Measurements from ENCODE around the gene PARP9.

The PARP9 gene

GRCh38 chr3:122562923-122563716, 980 bp downstream of the PARP9 start:
- no peaks in the 10 kb centered on the region for H3K27me3 ChIP-seq (ENCODE audit: low read length)
- no peak overlapping the region for H3K4me2 ChIP-seq (ENCODE audit: low read depth, low read length, poor library complexity, severe bottlenecking)
- no peak overlapping the region for H3K4me3 ChIP-seq (ENCODE audit: insufficient read depth, low read length, poor library complexity, severe bottlenecking)
- no peak overlapping the region for H2AFZ ChIP-seq (ENCODE audit: low read depth, low read length, severe bottlenecking)
- no peaks in the 10 kb centered on the region for H3K79me2 ChIP-seq (ENCODE audit: insufficient read depth, low read length)
- H3K27ac ChIP-seq (ENCODE audit: low read depth, low read length): no peak overlapping the region
- H3K9me2 ChIP-seq (replicated peaks; ENCODE audit: insufficient read depth, low read length): no peaks in the 10 kb centered on the region
- H3K36me3 ChIP-seq (ENCODE audit: low read length): no peaks in the 10 kb centered on the region
- no peaks in the 10 kb centered on the region for H3F3A ChIP-seq (ENCODE audit: insufficient read depth)
- H3K9ac ChIP-seq (ENCODE audit: low read length): no peak overlapping the region
- TF ChIP-seq EZH2phosphoT487 (conservative IDR thresholded peaks at IDR 0.05; ENCODE audit: low read length) (no peak), CTCF (IDR thresholded peaks at IDR 0.05; ENCODE audit: insufficient read depth, low read length, poor library complexity, severe bottlenecking) (no peak)
- H3K9me3 ChIP-seq (ENCODE audit: insufficient read depth, low read length): no peaks in the 10 kb centered on the region
- H4K20me1 ChIP-seq (ENCODE audit: low read depth, low read length): no peaks in the 10 kb centered on the region

- Histone ChIP-seq H3K9me3 (ENCODE audit: insufficient read depth, low read length) (no peaks in the 10 kb centered on the region), H4K20me1 (ENCODE audit: low read depth, low read length) (no peaks in the 10 kb centered on the region), H2AFZ (ENCODE audit: low read depth, low read length, severe bottlenecking) (no peak overlapping the region), H3K79me2 (ENCODE audit: insufficient read depth, low read length) (no peaks in the 10 kb centered on the region), H3K36me3 (ENCODE audit: low read length) (no peaks in the 10 kb centered on the region), H3K4me2 (ENCODE audit: low read depth, low read length, poor library complexity, severe bottlenecking) (no peak overlapping the region), H3K27ac (ENCODE audit: low read depth, low read length) (no peak overlapping the region), H3K9me2 (replicated peaks; ENCODE audit: insufficient read depth, low read length) (no peaks in the 10 kb centered on the region), H3F3A (ENCODE audit: insufficient read depth) (no peaks in the 10 kb centered on the region), H3K9ac (ENCODE audit: low read length) (no peak overlapping the region), H3K27me3 (ENCODE audit: low read length) (no peaks in the 10 kb centered on the region), H3K4me3 (ENCODE audit: insufficient read depth, low read length, poor library complexity, severe bottlenecking) (no peak overlapping the region)
- peak; percentile 34 for TF ChIP-seq CTCF (IDR thresholded peaks at IDR 0.05; ENCODE audit: insufficient read depth, low read length, poor library complexity, severe bottlenecking)
- TF ChIP-seq EZH2phosphoT487 (conservative IDR thresholded peaks at IDR 0.05; ENCODE audit: low read length): no peak
These were observed 3.4 kb downstream of the PARP9 start for GRCh38 chr3:122560680-122561079.

GRCh38 chr3:122559906-122560305, 4.2 kb downstream of the PARP9 start:
- H3K79me2 ChIP-seq (ENCODE audit: insufficient read depth, low read length): no peaks in the 10 kb centered on the region

More at GRCh38 chr3:122559906-122560305, 4.2 kb downstream of the PARP9 start:
- Histone ChIP-seq H4K20me1 (ENCODE audit: low read depth, low read length) (no peaks in the 10 kb centered on the region), H3K27me3 (ENCODE audit: low read length) (no peaks in the 10 kb centered on the region), H3K36me3 (ENCODE audit: low read length) (no peaks in the 10 kb centered on the region), H3K27ac (ENCODE audit: low read depth, low read length) (no peak overlapping the region), H3K4me3 (ENCODE audit: insufficient read depth, low read length, poor library complexity, severe bottlenecking) (no peak overlapping the region), H3K9me3 (ENCODE audit: insufficient read depth, low read length) (no peaks in the 10 kb centered on the region), H3K4me2 (ENCODE audit: low read depth, low read length, poor library complexity, severe bottlenecking) (no peak overlapping the region), H3K9ac (ENCODE audit: low read length) (no peak overlapping the region), H3K9me2 (replicated peaks; ENCODE audit: insufficient read depth, low read length) (no peaks in the 10 kb centered on the region), H3F3A (ENCODE audit: insufficient read depth) (no peaks in the 10 kb centered on the region), H2AFZ (ENCODE audit: low read depth, low read length, severe bottlenecking) (no peak overlapping the region)
- TF ChIP-seq CTCF (IDR thresholded peaks at IDR 0.05; ENCODE audit: insufficient read depth, low read length, poor library complexity, severe bottlenecking) (no peak), EZH2phosphoT487 (conservative IDR thresholded peaks at IDR 0.05; ENCODE audit: low read length) (no peak)
